Amniotic epithelial cell (primary cell): ENCODE measurements around the gene CALML5.

Source experiments
- DNase-seq: peaks from one replicate; pipeline ENCODE4 v3.0.0-alpha.2; 2010; ENCODE audit warnings: low read depth

Gene CALML5

GRCh38 chr10:5533098-5533731 is 33.8 kb upstream of the CALML5 start:
- DNase-seq: no peak

DNA sequence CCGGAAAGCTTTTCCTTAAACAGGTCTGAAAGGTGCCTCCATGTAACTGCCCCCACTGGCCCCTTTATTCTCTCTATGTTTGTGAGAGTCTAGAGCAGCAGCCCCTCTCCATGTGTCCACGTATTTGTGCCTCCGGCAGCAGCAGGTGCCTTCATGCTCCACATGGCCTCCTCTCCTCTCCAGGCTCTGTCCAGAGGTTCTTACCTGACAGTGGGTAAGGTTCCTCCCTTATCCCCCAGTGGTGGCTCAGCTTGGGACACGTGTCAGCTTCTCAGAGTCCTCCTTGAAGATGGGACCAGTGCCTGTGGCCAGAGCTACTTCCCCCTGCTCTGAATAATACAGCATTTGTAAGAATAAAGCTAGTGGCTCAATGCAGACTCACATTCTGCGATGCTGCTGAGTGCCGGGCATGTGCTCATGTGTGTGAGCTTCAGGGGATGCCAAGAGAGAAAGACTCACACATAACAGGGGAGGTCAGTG is 33.3 kb upstream of the CALML5 start:
- DNase-seq: no peak

GRCh38 chr10:5532307-5532605 is 32.9 kb upstream of the CALML5 start:
- DNase-seq: no peak

DNA sequence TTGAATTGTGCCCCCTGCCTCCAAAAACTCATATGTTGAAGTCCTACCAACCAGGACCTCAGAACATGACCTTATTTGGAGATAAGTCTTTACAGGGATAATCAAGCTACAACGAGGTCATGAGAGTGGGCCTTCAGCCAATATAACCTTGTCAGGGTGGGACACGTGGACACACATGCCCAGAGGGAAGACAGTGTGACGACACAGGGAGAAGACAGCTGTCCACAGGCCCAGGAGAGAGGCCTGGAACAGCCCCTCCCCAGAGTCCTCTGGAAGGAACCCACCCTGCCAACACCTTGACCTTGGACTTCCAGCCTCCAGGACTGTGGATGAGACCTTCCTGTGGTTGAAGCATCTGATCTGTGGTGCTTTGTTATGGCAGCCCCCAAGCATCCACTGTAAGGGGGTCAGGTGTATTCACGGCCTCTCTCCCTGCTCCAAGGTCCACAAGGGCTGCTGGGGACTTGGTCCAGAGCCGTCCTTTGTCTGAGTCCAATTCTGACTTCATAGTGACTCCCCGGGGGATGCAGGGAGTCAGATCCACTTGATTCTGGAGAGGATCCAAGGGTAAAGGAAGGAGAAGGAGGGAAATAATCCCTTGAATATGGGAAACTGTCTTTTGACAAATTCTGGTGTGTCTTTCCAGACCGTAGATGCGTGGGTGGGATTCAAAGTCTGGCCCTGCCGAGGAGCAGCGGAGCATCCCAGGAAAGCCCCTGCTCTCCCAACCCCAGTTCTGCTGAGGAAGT is 32.4 kb upstream of the CALML5 start:
- DNase-seq: no peak

DNA sequence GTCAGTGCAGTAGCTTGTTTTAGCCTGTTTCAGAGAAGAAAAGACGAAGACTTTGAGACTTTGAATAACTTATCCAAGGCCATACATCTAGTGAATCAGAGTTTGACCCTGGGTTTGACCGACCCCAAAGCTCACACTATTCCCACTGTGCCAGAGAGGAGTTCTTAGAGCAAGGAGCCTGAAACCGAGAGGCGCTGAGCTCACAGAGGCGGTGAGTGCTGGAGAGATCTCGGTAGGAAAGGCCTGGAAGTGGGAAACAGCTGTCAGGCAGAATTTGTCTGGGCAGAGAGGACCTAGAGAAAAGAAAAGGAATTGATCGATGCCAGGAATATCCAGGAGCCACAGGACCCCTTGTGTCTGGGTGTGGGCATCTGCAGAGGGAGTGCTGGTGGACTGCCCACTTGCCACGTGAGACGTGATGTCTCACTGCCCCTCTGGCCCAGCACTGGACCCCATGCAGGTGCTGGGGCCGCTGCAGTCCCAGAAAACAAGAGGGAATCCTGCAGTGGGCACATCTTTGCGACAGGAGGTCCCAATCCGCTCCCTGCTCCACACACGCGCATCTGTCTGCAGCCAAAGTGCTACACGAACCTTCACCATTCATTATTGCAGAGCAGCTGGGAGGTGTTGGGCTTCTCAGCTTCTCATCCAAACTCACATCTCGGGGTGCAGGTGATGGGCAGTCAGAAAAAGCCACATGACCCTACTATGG is 31.6 kb upstream of the CALML5 start:
- no peak for DNase-seq

- DNase-seq: no peak
Observed at GRCh38 chr10:5530412-5530806, 31.0 kb upstream of the CALML5 start.

DNA sequence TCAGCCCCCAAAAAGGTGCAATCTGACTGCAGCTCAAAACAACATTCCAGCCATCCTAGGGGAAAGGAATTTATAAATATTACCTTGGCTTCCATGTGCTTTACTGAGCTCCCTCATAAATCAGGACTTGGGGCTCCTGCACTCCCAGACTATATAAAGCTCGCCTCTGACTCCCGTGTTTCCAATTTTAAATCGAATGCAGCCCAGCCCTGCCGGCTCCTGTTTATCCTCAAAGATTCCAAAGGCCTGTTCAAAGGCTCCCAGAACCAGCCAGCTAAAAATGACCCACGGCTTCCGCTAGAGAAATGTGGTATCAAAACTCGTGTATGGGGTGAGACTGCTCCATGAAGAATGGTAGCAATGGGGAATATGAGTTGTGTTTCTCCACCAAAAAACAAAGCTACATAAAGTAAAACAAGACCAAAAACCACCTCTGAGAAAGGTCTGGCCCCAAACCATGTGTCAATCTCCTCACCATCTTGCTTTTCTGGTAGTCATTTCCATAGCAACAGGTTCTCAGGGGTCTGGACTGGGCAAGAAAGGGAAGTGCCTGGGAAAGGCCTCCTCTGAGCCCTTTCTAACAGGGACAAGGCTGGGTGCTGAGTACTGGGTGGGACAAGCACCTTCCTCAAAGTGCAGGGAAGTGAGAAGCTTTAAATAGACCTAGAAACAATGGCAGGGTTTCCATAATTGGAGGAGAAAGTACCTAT is 30.5 kb upstream of the CALML5 start:
- no peak for DNase-seq

DNA sequence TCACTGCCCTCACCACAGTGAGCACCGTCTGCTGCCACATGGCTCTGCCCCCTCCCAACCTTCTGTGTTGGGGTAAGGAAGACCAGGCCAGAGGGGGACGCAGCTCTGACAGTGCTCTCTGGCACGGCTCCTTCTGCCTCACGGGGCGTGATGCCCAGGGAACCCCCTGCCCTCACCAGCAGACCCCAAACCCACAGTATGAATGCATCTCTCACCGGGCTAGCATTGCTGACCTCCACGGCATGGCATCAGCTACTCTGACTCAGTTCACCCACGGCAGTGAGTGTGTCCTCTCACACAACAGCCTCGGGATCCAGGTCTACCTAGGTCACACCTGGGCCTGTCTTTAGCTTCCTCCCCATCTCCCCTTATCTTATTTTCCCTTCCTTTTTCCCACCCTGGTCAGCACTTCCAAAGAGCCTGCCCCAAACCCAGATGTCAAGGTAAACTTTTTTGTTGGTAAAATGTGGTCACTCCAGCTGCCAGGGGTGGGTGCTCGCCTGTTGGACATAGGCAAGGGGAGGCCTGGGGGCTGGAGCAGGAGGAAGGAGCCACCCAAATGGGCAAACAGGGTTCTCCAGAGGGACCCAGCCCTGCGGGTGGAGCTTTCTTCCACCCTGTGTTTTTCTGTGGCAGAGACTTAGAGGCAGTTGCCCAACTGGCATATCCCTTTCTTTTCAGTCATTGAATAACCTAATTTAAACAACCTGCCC is 29.8 kb upstream of the CALML5 start:
- DNase-seq: no peak

DNA sequence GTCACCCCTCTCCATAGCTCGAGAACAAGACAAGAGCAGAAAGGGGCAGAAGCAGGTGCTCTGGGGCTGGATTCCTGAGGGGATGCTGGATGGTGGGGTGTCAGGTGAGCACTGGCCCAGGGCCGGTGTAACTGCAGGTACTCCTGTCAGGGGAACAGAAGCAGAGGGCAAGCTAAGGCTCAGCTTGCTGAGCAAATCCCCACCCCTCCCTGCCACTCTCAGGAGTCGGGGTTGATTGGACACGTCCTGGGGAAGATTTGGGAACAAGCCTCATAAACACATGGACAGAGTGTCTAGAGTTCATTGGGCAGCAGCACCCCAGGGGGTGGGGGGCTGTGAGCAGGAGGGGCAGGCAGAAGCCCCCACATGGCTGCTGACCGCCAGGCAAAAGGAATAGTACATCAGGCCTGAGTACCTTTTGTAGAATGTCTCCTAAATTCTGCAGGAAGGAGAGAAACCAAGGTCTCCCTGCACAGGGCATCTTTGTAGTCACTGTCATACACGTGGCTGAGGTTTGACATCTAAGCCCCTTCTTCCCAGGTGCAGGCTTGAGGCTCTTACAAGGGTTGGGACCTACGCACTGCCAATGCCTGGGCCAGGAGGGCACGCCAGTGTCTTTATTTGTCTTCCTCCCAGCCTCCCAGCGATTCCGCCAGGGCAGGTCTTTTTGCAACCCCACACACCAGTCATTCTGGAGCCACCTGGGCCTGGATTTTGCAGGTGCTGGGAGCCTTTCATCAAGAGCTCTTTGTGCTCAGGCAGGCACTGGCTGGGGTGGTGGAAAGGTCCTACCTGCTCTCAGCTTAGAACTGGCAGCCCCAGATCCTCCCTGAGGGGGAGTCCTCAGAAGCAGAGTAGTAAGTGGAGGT is 28.2 kb upstream of the CALML5 start:
- no peak for DNase-seq

DNA sequence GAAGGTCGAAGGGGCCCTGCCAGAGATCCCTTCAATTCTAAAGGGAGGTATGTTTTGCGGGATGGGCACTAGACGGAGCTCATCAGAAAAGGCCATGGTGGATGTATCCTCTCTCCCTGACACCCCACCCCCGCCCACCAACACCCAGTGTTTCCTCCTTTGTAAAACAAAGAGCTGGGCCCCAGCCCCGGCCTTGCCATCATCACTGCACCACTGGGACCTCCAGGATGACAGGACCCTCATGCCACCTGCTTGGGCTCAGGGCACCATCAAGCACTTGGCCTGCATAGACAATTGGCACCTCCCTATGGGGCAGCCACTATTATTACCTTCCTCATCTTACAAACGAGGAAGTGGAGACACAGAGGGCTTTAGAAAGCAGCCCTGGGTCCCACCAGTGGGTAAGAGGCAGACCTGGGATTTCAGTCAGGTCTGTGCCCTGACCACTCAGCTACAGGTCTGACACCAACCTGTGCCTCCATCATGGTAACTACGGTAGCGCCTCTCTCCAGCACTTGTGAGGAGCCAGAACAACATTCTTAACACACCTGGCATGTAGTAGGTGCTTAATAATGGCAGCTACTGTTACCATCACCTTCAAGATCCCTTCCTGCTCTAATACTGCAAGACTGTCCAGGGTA is 27.4 kb upstream of the CALML5 start:
- DNase-seq: no peak

DNA sequence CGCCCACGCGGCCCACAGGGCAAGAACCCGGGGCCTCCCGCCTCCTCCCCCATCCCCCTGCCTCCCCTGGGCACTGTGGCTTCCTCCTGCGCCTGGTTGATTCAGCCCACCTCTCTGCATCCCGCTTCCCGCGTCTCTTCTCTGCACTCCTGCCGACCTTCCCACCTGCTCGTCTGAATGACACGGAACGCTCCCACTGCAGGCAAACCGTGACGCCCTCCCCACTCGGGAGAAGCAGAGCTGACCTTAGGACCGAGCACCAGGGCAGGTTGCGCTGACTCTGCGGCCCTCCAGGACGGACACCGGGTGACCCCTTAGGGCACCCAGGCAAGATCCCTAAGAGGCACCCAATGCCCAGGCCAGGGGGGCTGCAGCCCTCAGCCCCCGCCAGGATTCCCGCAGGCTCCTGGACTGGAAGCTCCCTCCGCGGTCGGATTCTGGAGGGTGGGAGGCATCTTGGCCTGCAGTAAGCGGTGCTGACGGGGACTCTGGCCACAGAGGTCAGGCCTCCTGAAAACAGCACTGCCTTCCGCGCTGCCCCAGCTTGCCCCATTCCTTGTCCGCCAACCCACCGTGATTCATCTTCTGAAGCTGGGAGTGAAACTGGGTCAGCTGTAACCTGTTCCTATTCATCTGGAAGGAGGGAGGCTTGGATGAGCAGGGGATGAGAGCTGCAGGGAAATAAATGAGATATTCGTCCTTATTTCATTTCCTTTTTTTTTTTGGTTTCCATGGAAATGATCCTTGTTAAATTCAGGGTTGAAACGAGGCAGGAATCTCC is 26.4 kb upstream of the CALML5 start:
- DNase-seq: peak; percentile 92

DNA sequence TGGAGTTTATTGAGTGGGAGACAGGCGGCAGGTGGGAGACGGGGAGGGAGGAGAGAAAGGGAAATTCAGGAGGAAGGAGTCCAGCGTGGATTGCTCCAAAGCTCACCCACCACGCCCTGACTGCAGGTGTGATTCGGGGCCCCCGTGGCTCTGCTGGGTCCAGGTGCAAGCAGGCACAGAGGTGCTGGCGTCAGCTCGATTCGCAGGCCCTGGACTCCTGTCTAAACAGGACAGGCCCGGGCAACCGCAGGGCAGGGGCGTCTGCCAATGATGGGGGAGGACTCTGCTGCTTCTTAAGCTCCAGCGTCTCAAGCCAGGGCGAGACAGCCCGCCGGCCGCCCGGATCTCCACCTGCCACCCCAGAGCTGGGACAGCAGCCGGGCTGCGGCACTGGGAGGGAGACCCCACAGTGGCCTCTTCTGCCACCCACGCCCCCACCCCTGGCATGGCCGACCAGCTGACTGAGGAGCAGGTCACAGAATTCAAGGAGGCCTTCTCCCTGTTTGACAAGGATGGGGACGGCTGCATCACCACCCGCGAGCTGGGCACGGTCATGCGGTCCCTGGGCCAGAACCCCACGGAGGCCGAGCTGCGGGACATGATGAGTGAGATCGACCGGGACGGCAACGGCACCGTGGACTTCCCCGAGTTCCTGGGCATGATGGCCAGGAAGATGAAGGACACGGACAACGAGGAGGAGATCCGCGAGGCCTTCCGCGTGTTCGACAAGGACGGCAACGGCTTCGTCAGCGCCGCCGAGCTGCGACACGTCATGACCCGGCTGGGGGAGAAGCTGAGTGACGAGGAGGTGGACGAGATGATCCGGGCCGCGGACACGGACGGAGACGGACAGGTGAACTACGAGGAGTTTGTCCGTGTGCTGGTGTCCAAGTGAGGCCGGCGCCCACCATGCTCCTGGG is 25.5 kb upstream of the CALML5 start, which contains the start of gene CALML3:
Gene CALML3, plus strand, starts transcription at position 321 of the 920 bp plus-strand sequence. Its CDS starts 125 bp downstream, at position 446.
- DNase-seq: no peak

GRCh38 chr10:5523796-5524574 is 24.6 kb upstream of the CALML5 start:
- no peak for DNase-seq

GRCh38 chr10:5522913-5523560 is 23.7 kb upstream of the CALML5 start:
- no peak for DNase-seq

- DNase-seq: no peak
Observed at GRCh38 chr10:5519054-5519453, 19.7 kb upstream of the CALML5 start.

DNA sequence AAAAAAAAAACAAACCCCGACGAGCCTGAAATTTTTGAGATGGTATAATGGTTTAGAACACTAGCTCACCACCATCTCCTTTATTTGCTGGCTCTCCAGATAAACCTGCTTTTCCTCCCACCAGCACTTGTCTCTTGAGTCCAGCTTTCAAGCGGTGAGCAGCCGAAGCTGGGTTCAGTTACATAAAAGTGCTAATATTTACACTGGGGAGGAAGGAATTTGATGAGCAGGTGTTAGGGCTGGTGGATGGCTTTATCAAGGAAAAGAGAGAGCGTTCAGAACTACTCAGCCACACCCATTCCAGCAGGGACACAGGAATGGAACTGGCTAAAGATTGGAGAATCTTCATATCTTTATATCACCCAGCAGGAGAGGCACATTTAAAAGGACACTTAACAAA is 18.8 kb upstream of the CALML5 start:
- DNase-seq: no peak

- no peak for DNase-seq
Observed at GRCh38 chr10:5517546-5517945, 18.2 kb upstream of the CALML5 start.
